SH-SY5Y (cell line): ENCODE measurements around the gene C1QL3.

Experiments
- GATA2 ChIP-seq: IDR thresholded peaks from 2 replicates; pipeline ENCODE4 v1.6.1; 2011; ENCODE audit warnings: mild to moderate bottlenecking, low read depth, low read length
- GATA3 ChIP-seq: IDR thresholded peaks from 2 replicates; pipeline ENCODE4 v1.6.1; 2011; ENCODE audit warnings: low read depth, mild to moderate bottlenecking, low read length, moderate library complexity

Gene C1QL3

GRCh38 chr10:16470747-16471146, 50.9 kb downstream of the C1QL3 start:
- TF ChIP-seq GATA3 (no peak), GATA2 (no peak)

- TF ChIP-seq GATA2 (no peak), GATA3 (no peak)
These were observed 55.7 kb downstream of the C1QL3 start for GRCh38 chr10:16466001-16466400.
